ENCODE data around the gene OCIAD1. TPM values are rescaled to one million over a fixed set of nuclear protein-coding genes. Genes with fewer than 3 reads are reported as not detected.

The OCIAD1 gene
- total RNA-seq, 1 donor from 2014 or later: 173 TPM

DNA sequence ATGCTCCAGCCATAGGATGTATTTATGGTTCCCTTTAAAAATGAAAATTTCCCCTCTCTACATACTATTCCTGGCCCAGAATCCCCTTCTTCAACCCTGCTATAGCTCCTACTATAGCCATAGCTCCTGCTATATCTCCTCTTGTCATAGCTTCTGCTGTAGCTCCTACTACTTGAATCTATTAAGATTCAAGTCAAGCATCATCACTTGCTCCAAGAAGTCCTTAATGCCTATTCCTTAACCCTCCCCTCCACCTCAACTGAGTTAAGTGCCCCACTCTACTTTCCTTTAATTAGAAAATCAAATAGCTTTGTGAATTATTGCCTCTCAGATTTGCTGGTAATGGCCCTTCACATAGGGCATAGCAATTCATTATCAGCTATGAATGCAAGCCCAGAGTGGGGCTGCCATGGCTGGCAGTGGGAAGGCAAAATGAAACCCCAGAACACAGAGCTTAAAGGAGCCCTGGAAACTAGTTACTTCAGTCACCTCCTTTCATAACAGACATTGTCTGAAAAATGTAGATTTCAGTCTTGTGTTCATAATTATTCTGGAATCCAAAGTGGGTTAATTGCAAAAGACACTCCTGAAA lies 60.2 kb downstream of the OCIAD1 start:
- DNase-seq (ENCODE audit: low read depth): no peak

GRCh38 chr4:48896845-48897244 lies 66.0 kb downstream of the OCIAD1 start:
- no peak for DNase-seq (ENCODE audit: low read depth)

DNA sequence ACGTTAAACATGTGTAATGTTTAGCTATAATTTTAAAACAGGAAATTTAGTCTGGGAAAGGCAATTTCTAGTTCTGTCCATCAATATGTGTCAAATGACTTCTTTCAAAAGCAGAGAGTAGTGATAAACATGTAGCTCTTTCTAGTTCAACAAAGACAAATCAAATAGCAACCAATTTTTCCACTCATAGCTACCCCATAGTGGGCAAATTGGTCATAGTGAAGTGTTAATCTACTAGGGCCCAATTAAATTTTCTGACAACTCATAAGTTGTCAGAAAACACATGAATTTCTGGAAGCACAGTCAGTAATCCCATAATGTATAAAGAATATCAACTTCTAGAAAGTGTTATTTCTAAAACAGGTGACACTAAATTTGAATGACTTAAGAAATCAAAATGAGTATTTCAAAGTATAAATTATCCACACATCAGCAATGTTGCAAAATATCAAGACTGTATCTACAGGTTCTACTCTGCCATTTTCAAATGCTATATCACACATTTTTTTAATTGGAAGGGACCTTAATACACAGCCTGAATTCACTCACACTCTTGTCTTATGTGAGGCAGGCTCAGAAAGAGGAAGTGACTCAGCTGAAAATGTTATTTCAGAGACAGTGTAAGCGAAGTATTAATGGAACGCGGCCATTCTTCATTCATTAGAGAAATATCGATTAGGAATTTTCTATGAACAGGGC lies 68.0 kb downstream of the OCIAD1 start:
- DNase-seq (ENCODE audit: low read depth): no peak

DNA sequence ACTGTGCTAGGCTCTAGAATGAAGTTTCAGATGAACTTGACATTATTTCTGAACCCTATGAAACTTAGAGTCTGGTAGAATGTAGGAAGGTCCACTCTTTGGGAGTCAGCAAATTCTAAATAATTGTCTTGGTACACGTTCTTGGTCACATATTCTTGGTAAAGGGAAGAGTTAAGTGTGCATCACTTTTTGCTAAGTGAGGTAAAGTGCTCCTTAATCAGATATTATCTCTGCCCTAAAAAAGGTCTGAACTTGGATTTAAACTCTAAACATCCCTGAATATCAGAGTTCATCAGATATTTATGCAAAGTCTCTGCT lies 68.5 kb downstream of the OCIAD1 start:
- DNase-seq (ENCODE audit: low read depth): no peak

- DNase-seq (ENCODE audit: low read depth): no peak
Measured at GRCh38 chr4:48899950-48900349, 69.1 kb downstream of the OCIAD1 start.

DNA sequence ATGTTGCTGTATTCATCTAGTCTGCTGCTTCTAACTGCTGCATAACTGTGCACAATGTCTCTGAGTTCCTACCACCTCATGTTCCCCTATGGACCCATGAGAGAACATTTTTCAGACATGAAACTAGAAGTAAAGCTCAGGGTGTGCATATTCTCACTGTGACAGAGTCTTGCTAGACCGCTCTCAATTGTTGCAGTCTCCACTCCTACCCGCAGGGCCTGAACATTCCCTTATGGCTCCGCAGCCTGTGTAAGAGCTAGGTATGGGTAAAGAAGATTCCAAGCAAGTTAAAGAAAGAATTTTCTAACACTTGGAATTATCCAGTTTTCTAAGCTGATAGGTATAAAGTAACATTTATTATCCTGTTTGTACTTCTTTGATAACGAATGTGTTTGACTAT lies 70.3 kb downstream of the OCIAD1 start:
- no peak for DNase-seq (ENCODE audit: low read depth)

- peak; percentile 25 for DNase-seq (ENCODE audit: low read depth)
Measured at GRCh38 chr4:48902266-48902665, 71.4 kb downstream of the OCIAD1 start.

DNA sequence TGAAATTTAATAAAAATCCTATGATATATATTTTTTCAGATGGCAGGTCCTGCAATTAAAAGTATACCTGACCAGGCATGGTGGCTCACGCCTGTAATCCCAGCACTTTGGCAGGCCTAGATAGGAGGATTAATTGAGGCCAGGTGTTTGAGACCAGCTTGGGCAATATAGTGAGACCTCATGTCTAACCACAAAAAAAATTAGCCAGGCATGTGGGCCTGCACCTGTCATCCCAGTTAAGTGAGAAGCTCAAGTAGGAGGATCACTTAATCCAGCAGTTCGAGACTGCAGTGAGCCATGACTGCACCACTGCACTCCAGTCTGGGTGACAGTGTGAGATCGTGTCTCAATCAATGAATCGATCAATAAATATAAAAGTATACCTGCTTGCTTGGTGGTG lies 73.2 kb downstream of the OCIAD1 start:
- no peak for DNase-seq (ENCODE audit: low read depth)

DNA sequence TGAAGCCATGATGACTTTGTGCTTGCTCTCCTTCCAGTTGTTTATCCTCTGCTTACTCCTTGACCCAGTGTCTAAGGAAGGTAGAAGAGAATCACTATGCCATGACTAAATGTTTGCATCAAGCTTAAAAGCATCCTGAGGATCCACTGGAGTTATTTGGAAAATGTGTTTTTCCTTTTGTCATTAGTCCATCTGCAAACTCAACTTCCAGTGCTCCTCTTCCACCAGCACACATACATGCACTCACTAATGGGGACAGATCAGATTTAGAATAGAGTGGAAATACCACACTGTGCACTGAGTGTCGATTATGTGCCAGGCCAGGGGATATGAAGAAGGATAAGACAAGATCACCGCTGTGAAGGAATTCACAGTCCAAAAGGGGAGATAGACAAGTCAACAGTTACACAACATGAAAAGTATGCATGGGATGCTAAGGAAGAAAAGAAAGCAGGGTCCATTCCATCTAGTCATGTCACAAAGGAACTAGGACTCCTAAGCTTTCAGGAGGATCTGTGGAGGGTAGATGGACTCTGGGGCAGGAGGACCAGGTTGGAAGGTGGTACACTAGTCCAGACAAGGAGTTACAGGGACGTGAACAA lies 73.8 kb downstream of the OCIAD1 start:
- no peak for DNase-seq (ENCODE audit: low read depth)

DNA sequence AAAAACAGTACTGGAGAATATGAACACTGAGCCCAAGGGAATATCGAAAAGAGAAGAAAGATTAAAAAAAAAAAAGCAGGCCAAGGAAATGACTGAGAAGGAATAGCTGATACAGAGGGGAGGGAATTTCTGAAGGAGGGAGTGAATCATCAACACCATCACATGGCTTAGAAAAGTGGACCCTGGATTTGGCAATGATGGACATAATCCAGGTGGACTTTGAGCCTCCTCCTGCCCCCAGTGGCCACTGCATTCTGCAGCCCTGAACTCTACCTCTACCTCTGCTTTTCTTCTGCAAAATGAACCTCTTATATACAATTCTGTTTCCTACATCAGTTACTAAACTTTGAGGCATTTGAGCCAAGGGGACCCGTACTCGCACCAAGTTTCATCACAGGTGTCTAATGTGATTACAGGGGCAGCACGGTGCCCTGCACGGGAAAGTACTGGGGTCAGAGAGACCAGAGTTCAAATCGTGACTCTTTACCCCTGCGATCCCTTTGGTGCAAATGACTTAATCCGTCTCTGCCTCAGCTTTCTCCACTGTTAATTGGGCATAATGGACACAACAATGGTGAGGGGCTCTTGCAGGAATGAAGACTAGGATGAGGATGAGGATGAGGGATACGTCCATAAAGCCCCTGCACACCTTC lies 74.6 kb downstream of the OCIAD1 start:
- peak; percentile 90 for DNase-seq (ENCODE audit: low read depth)

GRCh38 chr4:48906206-48907173 lies 75.6 kb downstream of the OCIAD1 start, which contains the start of gene OCIAD2:
Gene OCIAD2 (minus strand): TSS chr4:48906774. CDS start chr4:48904549, 2,225 bp downstream.
- peak; percentile 56 for DNase-seq (ENCODE audit: low read depth)

DNA sequence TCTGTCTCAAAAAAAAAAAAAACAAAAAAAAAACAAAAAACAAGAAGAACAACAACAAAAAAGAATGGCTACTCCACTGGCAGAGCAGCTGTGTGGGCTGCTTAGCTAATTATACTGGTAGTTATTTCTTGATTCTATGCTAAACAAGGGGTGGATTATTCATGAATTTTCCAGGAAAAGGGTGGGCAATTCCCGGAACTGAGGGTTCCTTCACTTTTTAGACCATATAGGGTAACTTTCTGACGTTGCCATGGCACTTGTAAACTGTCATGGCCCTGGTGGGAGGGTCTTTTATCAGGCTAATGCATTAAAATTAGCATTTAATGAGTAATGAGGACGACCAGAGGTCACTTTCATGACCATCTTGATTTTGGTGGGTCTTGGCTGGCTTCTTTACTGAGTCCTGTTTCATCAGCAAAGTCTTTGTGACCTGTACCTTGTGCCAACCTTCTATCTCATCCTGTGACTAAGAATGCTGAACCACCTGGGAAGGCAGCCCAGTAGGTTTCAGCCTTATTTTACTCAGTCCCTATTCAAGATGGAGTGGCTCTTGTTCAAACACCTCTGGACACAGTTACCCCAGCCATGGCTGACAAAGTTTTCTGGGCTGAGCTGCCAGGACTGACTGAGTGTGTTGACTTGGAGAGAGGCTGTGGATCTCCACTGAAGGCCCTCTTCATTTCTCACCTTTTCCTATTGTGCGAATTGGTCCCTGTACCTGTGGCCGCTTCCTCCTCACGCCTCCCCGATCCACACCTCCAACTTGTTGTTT lies 77.0 kb downstream of the OCIAD1 start:
- DNase-seq (ENCODE audit: low read depth): no peak

GRCh38 chr4:48908687-48909086 lies 77.8 kb downstream of the OCIAD1 start:
- no peak for DNase-seq (ENCODE audit: low read depth)

- peak; percentile 99 for DNase-seq (ENCODE audit: low read depth)
Measured at GRCh38 chr4:48909697-48910096, 78.8 kb downstream of the OCIAD1 start.

DNA sequence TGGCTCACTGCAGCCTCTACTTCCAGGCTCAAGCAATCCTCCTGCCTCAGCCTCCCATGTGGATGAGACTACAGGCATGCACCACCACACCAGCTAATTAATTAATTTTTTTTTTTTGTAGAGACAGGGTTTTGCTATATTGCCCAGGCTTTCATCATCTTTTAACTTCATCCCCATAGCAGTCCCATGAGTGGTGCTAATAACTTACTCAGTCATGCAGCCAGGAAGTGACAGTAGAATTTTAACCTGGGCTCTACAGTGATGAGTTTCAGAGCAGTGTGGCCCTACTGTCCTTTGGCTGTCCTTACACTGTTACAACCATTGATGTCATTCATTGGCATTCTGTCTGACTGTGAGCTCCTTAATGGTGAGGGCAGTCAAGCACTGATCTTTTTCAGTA lies 79.6 kb downstream of the OCIAD1 start:
- DNase-seq (ENCODE audit: low read depth): peak; percentile 26

Other genes with a start within 250 kb of the OCIAD1 start
- 59.0 and 115 TPM in 2 replicates for gene FRYL, start 50.8 kb upstream of the OCIAD1 start, total RNA-seq
- 66.7 and 239 TPM in 2 replicates for gene OCIAD2, start 75.7 kb downstream of the OCIAD1 start, total RNA-seq
- gene CWH43, start 155.2 kb downstream of the OCIAD1 start, total RNA-seq: 0.05 and 13.7 TPM in 2 replicates